NCI-H2107 treated with DMSO at 0.1 percent for 48 hours (cell line): Measurements from ENCODE around the gene OR52M1.
"Not testable (repeated sequence)": the region's sequence is repeated elsewhere in the genome, so short reads cannot be mapped to it uniquely, and the experiment has no call there.

Source experiments
- DNase-seq: peaks from one replicate; lab custom pipeline; 2025; ENCODE audit not compliant: unreplicated experiment; lab: John Stamatoyannopoulos, UW

OR52M1 gene, protein sequence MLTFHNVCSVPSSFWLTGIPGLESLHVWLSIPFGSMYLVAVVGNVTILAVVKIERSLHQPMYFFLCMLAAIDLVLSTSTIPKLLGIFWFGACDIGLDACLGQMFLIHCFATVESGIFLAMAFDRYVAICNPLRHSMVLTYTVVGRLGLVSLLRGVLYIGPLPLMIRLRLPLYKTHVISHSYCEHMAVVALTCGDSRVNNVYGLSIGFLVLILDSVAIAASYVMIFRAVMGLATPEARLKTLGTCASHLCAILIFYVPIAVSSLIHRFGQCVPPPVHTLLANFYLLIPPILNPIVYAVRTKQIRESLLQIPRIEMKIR

DNA sequence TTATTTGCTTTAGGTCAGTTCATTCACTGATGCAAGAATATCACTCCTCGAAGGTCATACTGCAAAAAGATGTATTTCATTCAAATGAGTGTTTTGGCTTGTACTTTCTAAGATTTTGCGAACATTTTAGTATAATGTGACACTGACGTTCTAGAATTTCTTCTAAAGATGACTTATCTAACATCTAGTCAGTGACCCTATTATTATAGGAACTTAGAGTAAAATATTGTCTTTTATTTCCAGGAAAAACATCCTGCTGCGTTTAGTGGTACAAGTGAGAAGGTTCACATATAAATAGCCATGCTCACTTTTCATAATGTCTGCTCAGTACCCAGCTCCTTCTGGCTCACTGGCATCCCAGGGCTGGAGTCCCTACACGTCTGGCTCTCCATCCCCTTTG, at the start of gene OR52M1:
Gene OR52M1, plus strand, starts transcription at position 301 of the 400 bp plus-strand sequence. Its CDS starts 0 bp downstream, at position 301.
- DNase-seq = no peak

DNA sequence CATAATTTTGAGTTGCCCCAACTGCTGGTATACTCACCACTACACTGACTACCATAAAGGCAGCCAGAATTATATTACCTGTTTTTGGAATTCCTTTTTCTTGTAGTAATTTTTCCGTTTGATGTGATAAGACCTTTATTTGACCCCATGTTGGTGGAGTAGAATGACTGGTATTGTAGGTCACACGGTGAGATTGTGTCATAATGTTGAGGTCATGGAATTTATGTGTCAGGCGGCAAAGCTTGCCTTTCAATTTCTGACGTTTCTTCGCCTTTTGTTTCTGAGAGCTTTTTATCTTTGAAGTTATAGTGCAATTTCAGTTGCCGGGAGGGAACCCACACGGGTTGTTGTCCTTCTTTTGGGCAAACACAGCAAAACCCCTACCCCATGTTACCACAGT, 49.5 kb upstream of the OR52M1 start:
- no peak for DNase-seq

DNA sequence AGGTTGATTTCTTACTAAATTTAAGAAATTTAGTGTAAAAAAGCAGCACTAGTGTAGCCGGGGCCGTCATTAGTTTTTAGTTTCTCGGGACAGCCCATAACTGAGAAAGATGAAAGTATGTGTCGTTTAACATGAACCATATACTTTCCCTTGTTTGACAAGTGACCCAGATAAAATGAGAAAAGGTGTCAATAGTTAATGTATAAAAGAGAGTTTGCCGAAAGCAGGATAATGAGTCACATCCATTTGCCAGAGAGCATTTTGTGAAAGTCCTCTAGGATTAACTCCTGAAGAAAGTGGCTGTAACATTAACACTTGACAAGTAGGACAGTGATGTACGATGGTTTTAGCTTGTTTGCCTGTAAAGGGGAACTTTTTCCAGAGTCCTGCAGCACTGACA, 49.0 kb upstream of the OR52M1 start:
- no peak for DNase-seq

DNA sequence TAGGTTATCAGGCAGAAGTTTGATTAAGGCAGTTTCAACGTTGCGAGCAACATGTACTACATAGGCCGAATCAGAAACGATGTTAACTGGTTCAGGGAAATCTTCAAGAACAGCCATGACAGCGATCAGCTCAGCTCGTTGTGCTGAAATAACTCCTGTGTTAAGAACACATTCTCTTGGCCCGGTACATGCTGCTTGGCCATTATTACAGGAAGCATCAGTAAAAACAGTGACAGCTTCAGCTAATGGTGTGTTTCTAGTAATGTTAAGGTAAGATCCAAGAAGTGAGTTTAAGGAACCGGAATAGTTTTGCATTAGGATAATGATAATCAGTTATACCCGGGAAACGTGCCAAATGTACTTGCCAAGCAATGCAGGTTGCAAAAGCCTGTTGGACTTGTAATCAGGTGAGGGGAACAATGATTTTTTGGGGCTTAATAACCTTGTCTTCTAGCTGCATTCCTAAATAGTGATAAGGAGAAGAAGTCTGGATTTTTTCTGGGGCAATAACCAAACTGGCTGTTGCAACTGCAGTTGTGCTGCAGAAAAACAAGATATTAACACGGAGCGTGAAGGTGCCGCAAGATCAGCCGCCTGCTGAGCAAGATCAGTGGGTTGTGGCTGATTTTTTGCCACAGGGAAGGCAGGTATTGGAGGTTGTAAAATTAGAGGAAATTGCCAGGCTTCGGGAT, 48.3 kb upstream of the OR52M1 start:
- DNase-seq = no peak

DNA sequence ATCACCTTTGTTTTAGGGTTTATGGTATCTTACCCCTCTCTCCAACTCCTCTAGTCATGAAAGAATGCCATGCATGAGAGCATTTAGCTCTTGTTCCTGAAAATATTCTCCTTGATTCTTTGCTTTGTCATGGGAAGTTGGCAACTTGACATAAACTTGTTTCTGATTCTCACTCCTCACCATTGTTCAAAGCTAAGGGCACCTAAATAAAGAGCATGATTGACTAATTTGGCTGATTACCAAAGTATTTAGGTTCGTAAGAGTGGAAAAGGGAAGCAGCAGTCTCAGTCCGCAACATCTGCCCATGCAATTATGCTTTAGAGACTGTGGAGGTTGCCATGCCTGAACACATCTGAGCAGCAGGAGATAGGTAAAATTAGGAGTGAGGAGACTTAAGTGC, 36.1 kb upstream of the OR52M1 start:
- no peak for DNase-seq

DNA sequence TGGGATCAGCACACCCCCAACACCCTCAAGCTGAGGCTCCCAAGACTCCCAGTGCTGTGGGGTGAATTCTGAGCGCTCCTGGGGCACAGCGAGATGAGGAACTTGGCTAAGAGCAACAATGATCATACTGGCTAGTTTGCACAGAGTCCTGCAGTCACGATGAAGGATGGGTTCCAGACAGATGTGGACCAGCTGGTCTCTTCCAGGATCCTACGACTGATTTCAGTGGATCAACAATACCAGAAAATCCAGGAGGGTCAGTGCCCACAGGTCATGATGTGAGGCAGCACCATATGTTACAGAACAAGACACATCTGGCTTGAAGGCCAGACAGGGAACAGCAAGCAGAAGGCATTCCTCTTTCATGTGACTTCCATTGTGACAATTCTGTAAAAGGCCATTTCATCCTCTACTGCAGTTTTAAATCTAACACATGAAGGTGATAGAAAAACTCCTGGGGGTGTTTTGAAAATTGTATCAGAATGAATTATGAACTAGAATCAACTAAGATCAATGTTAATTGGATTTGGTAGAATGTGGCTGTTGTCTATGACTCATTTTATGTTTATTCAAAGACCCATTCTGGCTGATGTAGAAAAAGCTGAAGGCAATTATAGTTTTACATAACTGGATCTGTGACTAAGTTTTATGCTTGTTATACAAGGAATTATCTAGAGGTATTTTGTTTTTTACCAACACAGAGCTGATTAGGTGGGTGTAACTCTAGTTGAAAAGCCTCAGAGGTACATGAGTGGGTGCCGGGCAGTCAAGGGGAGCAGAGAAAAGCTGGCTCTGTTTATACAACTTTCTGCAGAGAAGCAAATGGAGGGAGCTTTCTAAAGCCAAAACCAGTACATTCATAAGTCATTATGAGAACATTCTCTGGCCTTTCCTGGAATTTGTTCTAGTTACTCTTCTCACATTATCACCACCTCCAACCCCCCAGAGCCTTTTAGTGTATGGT, 33.4 kb upstream of the OR52M1 start:
- DNase-seq = no peak

DNA sequence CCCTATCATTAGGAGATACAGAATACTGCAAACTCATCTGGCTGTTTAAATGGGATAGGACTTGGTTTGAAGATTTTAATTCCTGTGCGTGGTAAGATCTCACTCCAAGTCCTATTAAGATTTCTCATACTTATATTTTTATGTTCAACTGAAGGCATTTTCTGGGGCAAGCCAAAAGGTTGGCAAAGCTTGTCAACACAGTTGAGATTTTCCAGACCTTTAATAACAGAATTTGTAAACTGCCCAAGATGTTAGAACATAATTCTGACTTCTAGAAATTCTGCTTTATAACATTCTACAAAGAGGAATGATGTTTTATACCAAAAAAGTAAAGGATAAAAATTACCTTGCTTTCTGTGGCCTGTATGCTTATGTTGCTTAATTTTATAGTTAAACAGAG, 30.8 kb upstream of the OR52M1 start:
- DNase-seq = no peak

DNA sequence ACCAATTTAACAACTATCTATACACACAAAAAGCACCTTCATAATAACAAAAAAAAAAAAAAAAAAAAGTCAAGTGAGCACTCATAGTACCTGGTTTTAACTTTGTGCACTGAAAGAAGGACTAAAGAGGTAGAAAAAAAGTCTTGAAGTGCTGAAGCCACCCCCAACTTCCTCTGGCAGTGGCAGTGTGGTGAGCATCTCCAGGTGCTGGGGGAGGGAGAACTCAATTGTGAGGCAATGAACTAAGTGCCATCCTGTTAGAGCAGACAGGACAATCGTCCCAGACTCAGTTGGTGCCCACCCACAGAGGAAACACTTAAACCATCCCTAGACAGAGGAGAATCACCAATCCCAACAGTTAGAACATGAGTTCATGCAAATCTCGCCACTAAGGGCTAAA, 22.7 kb upstream of the OR52M1 start:
- DNase-seq = no peak

DNA sequence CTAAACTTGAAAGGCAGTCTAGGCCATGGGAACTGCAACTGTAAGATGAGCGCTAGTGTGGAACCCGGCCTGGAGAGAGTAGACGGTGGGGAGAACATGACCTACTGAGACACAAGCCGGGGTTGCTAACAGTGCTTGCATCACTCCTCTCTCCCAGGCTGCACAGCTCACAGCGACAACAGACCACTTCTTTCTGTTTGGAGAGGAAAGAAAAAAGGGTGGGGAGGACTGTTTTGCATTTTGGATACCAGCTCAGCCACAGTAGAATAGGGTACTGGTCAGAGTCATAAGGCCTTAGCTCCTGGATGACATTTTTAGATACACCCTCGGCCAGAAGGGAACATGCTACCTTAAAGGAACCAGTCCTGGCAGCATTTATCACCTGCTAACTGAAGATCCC, 22.2 kb upstream of the OR52M1 start:
- no peak for DNase-seq

DNA sequence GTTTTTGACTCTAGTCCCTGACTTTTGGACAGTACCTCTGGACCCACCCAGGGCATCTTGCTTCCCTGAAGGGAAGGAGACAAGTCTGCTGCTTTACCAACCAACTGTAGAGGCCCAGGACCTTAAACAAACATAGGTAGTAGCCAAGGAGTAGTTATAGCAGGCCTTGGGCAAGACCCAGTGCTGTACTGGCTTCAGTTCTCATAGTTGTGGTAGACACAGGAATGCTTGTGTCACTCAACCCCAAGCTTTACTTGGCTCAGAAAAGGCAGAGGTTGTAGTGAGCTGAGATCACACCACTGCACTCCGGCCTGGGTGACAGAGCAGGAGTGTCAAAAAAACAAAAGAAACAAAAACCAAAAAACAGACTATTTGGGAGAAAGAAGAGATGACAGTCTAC, 21.3 kb upstream of the OR52M1 start:
- DNase-seq = no peak

DNA sequence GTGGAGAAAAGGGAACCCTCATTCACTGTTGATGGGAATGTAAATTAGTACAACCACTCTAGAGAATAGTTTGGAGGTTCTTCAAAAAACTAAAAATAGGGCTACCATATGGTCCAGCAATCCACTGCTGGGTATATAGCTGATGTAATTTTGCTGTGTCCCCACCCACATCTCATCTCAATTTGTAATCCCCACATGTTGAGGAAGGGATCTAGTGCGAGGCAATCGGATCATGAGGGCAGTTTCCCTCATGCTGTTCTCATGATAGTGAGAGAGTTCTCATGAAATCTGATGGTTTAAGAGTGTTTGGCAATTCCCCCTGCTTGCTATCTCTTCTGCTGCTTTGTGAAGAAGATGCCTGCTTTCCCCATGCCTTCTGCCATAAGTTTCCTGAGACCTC, 17.1 kb upstream of the OR52M1 start:
- no peak for DNase-seq

DNA sequence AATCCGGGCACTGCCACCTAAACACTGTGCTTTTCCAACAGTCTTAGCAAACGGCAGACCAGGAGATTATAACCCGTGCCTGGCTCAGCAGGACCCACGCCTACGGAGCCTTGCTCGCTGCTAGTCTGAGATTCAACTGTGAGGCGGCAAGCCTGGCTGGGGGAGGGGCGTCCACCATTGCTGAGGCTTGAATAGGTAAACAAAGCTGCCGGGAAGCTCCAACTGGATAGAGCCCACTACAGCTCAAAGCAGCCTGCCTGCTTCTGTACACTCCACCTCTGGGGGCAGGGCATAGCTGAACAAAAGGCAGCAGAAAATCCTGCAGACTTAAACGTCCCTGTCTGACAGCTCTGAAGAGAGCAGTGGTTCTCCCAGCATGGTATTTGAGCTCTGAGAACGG, 13.3 kb upstream of the OR52M1 start:
- DNase-seq = not testable (repeated sequence)

DNA sequence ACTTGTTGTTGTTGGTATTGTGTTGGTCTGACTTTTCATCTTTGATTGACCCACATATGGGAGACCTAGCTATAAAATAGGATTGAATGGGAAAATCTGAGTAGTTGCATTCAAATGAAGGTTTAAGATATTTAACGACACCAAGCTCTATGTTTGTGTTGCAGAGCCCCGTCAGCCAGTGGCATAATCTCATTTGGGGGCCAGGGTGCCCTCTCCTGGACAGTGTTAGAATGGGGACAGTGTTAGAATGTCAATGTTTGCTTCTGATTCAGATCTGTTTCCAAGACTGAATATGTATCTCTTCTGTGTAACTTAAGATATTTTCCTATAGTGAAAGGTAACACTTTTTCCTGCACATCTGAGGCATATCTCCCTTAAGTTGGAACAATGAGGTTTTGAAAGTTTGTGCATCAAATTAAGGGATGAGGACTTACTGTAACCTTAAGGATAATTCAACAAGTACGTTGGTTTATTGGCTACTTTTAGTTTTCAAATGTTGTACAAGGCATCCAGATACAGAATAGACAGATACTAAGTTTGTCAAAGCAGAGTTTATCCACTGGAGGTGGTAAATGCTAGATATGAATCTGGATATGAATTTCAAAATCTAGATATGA, 5.3 kb upstream of the OR52M1 start:
- DNase-seq = no peak

DNA sequence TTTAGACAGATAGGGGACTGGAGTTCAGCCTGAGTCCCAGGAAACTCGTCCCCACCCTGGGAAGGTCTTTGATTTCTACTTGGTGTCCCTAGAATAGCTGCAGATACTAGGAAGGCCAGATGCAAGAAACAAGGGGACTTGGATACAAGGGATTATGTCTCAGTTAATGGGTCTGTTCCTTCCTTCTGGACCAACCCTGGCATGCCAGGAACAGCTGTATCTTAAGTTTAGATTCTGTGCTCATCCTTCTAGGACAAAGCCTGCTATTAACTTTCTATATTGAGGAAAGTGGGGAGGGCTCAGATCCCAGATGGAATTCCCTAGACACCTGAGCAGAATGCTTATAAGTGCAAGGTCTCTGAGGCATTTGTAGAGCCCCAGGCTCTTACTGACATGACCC, 3.9 kb upstream of the OR52M1 start:
- DNase-seq = no peak

DNA sequence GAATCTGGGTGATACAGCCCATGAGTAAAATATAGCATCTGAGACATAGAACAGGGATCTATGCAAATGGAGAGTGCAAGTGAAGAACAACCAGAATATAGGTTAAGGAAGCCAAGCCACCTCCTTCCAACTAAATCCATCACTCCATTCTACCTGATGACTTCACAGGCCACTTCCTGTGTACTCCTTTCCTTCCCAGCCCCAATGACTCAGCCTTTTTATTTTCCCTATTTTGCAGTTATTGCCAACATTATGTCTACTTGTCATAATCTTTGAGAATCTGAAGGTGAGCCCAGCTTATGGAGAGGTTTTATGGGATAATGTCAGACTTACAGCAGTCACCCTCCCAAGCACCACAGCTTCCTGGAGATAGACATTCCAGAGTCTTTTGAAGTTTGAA, 1.4 kb upstream of the OR52M1 start:
- no peak for DNase-seq

DNA sequence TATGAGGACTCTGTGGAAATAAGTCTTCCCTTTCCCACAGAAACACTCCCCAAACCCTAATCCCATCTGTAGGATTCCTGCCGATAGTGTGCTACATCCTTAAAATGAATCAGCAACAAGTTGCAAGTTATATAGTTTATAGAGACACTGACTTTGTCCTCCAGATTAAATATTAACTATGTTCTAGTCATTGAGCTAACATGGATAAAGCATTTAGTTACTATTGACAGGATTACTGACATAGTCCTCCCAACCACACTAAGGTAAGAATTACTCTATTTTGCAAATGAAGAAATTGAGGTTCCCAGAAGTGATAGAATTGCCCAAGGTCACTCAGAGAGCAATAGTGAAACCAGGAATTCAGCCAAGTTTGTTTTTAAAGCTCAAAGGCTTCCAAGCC, 1.9 kb downstream of the OR52M1 start:
- DNase-seq = no peak

DNA sequence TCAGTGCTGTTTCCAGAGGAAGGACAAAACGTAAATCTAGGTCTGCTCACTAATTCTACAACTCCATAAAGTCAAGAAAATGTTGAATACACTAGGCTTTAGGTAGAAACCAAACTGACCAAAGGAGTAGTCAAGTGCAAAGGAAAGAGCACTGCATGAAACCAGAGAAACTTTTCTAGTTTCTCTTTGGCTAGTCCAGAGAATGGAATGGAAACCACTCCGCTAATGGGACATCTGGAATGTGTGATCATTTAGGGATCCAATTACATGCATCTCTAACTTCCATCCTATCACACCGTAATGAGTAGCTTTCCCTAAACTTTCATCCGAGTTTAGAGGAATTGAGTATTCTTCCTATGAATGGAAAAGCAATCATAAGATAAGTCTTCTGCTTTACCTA, 2.4 kb downstream of the OR52M1 start:
- DNase-seq = no peak

DNA sequence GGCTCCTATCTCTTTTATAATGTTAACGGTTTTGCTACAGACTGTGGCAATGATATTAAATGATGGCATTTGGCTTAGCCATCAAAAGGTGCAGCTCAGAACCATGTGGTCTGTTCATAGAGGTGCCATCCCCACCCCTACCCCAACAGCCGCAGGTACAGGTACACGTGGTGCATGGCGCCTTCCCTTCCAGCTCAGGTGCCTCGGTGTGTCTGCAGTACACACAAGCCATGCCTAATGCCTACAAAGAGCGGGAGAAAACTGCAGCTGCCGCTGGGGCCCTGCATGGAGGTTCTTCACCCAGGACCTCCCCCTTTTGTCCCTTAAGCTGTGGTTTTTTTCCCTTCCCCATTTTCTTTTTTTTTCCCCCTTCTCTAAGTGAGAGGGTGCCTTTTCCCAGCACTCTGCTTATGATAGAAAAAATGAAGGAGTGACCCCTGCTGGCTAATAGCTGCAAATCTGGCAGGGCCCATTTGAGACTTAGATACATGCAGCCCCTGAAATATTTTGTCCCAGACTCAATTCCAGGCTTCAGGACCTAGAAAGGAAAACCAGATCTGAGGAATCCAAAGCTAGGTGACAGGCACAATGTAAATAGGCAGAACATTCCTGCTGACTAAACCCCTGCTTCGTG, 6.5 kb downstream of the OR52M1 start:
- DNase-seq = no peak

DNA sequence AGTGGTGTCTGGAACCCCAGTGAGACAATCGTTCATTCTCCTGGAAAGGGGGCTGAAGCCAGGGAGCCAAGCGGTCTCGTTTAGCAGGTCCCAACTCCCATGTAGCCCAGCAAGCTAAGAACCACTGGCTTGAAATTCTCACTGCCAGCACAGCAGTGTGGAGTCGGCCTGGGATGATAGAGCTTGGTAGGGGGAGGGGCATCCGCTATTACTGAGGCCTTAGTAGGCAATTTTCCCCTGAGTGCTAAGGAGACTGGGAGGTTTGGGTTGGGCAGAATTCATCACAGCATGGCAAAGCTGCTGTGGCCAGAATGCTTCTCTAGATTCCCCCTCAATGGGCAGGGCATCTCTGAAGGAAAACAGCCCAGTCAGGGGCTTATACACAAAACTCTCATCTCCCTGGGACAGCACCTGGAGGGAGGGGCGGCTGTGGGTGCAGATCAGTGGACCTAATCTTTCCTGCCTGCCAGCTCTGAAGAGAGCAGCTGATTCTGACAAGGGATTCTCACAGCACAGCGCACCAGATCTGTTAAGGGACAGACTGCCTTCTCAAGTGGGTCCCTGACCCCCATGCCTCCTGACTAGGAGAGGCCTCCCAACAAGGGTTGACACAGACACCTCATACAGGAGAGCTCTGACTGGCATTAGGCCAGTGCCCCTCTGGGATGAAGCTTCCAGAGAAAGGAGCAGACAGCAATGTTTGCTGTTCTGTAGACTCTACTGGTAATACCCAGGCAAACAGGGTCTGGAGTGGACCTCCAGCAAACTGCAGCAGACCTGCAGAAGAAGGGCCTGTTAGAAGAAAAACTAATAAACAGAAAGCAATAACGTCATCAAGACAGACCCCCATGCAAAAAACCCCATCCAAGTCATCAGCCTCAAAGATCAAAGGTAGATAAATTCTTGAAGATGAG, 14.8 kb downstream of the OR52M1 start:
- DNase-seq = no peak

DNA sequence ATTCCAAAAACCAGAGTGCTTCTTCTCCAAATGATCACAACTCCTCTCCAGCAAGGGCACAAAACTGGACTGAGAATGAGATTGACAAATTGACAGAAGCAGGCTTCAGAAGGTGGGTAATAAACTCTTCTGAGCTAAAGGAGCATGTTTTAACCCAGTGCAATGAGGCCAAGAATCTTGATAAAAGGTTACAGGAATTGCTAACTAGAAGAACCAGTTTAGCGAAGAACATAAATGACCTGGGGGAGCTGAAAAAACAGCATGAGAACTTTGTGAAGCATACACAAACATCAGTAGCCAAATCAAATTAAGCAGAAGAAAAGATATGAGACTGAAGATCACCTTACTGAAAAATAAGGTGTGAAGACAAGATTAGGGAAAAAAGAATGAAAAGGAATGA, 15.5 kb downstream of the OR52M1 start:
- DNase-seq = no peak
